NT2/D1 (cell line): Measurements from ENCODE around the gene LY86.
"Not testable (repeated sequence)": the region's sequence is repeated elsewhere in the genome, so short reads cannot be mapped to it uniquely, and the experiment has no call there.

Source experiments
- DNase-seq: peaks from one replicate; pipeline ENCODE4 v3.0.0-alpha.2; 2011; ENCODE audit warnings: low read depth, low spot score
- H3K27me3 ChIP-seq: 2 replicates; pipeline ENCODE4 v1.6.0; 2011; ENCODE audit warnings: mild to moderate bottlenecking; ENCODE audit not compliant: insufficient read length, insufficient read depth
- H3K36me3 ChIP-seq: 2 replicates; pipeline ENCODE4 v1.6.1; 2011; ENCODE audit warnings: mild to moderate bottlenecking, low read length, mixed read lengths; ENCODE audit not compliant: insufficient read depth, insufficient read length
- H3K4me1 ChIP-seq: 2 replicates; pipeline ENCODE4 v1.5.1; 2011; ENCODE audit not compliant: insufficient read depth, insufficient read length
- H3K4me3 ChIP-seq: 2 replicates; pipeline ENCODE4 v1.5.1; 2011; ENCODE audit warnings: low read depth; ENCODE audit not compliant: insufficient read length
- H3K9ac ChIP-seq: 2 replicates; pipeline ENCODE4 v1.6.0; 2011; ENCODE audit warnings: low read depth; ENCODE audit not compliant: insufficient read length
- H3K9me3 ChIP-seq: 2 replicates; pipeline ENCODE4 v1.5.1; 2011; ENCODE audit warnings: mild to moderate bottlenecking, low read length; ENCODE audit not compliant: insufficient read depth
- SUZ12 ChIP-seq: IDR thresholded peaks from 2 replicates; pipeline ENCODE4 v1.6.1; 2011; ENCODE audit not compliant: insufficient read length, insufficient read depth; ENCODE audit errors: extremely low read depth
- YY1 ChIP-seq: IDR thresholded peaks from 2 replicates; pipeline ENCODE4 v1.6.1; 2011; ENCODE audit not compliant: insufficient read length, insufficient read depth
- ZNF274 ChIP-seq: IDR thresholded peaks from 2 replicates; pipeline ENCODE4 v1.6.1; 2011; ENCODE audit warnings: mild to moderate bottlenecking, low read depth, low read length

Gene LY86

GRCh38 chr6:6609450-6609849 lies 20.9 kb downstream of the LY86 start:
- Histone ChIP-seq H3K4me3 (no peak overlapping the region), H3K9ac (no peak overlapping the region), H3K36me3 (no peaks in the 10 kb centered on the region), H3K4me1 (peaks cover 2% of the 10 kb centered on the region), H3K9me3 (0 out of 2 replicates have a peak, but pooled peaks cover under 1% of the 10 kb centered on the region), H3K27me3 (no peaks in the 10 kb centered on the region)
- DNase-seq = no peak
- TF ChIP-seq YY1 (no peak), ZNF274 (no peak), SUZ12 (no peak)

- H3K36me3 ChIP-seq = no peaks in the 10 kb centered on the region
- no peaks in the 10 kb centered on the region for H3K27me3 ChIP-seq
- TF ChIP-seq ZNF274 (no peak), SUZ12 (no peak), YY1 (no peak)
- no peak overlapping the region for H3K4me3 ChIP-seq
- H3K9ac ChIP-seq = no peak overlapping the region
- DNase-seq = no peak
- H3K9me3 ChIP-seq = no peaks in the 10 kb centered on the region
- peaks cover 2% of the 10 kb centered on the region for H3K4me1 ChIP-seq
These were observed 21.6 kb downstream of the LY86 start for GRCh38 chr6:6610031-6610591.

- Histone ChIP-seq H3K4me3 (no peak overlapping the region), H3K4me1 (peaks cover 2% of the 10 kb centered on the region), H3K36me3 (no peaks in the 10 kb centered on the region), H3K9me3 (no peaks in the 10 kb centered on the region), H3K9ac (no peak overlapping the region), H3K27me3 (no peaks in the 10 kb centered on the region)
- DNase-seq = no peak
- TF ChIP-seq YY1 (no peak), SUZ12 (no peak), ZNF274 (no peak)
These were observed 23.0 kb downstream of the LY86 start for GRCh38 chr6:6611486-6611885.

- Histone ChIP-seq H3K4me1 (peaks cover 2% of the 10 kb centered on the region), H3K9me3 (no peaks in the 10 kb centered on the region), H3K36me3 (no peaks in the 10 kb centered on the region), H3K4me3 (no peak overlapping the region), H3K9ac (no peak overlapping the region), H3K27me3 (no peaks in the 10 kb centered on the region)
- DNase-seq = no peak
- TF ChIP-seq SUZ12 = no peak
- TF ChIP-seq ZNF274 = no peak
- no peak for TF ChIP-seq YY1
These were observed 23.8 kb downstream of the LY86 start for GRCh38 chr6:6612308-6612707.

GRCh38 chr6:6613103-6613718 lies 24.7 kb downstream of the LY86 start:
- H3K36me3 ChIP-seq, DNase-seq, H3K9me3 ChIP-seq, H3K9ac ChIP-seq, H3K4me3 ChIP-seq, H3K4me1 ChIP-seq, H3K27me3 ChIP-seq: not testable (repeated sequence)

GRCh38 chr6:6614096-6614982 lies 25.8 kb downstream of the LY86 start:
- Histone ChIP-seq H3K36me3 (no peaks in the 10 kb centered on the region), H3K9me3 (no peaks in the 10 kb centered on the region), H3K9ac (no peak overlapping the region), H3K27me3 (no peaks in the 10 kb centered on the region), H3K4me1 (peaks cover 2% of the 10 kb centered on the region), H3K4me3 (no peak overlapping the region)
- TF ChIP-seq YY1 (no peak), ZNF274 (no peak), SUZ12 (no peak)
- DNase-seq = no peak

GRCh38 chr6:6614983-6615349 lies 26.4 kb downstream of the LY86 start:
- Histone ChIP-seq H3K9me3 (no peaks in the 10 kb centered on the region), H3K27me3 (no peaks in the 10 kb centered on the region), H3K4me1 (no peaks in the 10 kb centered on the region), H3K36me3 (no peaks in the 10 kb centered on the region), H3K9ac (no peak overlapping the region), H3K4me3 (no peak overlapping the region)
- TF ChIP-seq SUZ12 (no peak), ZNF274 (no peak), YY1 (no peak)
- no peak for DNase-seq
